GM04504 (cell line): Measurements from ENCODE around the gene NUMB.

Experiments used
- DNase-seq: peaks from one replicate; pipeline ENCODE4 v3.0.0-alpha.2; 2012; ENCODE audit warnings: low read depth

NUMB gene

GRCh38 chr14:73289729-73290128 is 168.6 kb downstream of the NUMB start:
- no peak for DNase-seq

- DNase-seq = no peak
These were observed 169.0 kb downstream of the NUMB start for GRCh38 chr14:73289308-73289707.

- DNase-seq = no peak
These were observed 171.3 kb downstream of the NUMB start for GRCh38 chr14:73287071-73287470.

- DNase-seq = no peak
These were observed 171.7 kb downstream of the NUMB start for GRCh38 chr14:73286598-73286997.

GRCh38 chr14:73285979-73286378 is 172.4 kb downstream of the NUMB start:
- no peak for DNase-seq

GRCh38 chr14:73283608-73284379 is 174.6 kb downstream of the NUMB start:
- no peak for DNase-seq

GRCh38 chr14:73280903-73281302 is 177.4 kb downstream of the NUMB start:
- DNase-seq = no peak

- no peak for DNase-seq
These were observed 181.0 kb downstream of the NUMB start for GRCh38 chr14:73277376-73277775.

- DNase-seq = no peak
These were observed 181.5 kb downstream of the NUMB start for GRCh38 chr14:73276836-73277235.

- no peak for DNase-seq
These were observed 184.5 kb downstream of the NUMB start for GRCh38 chr14:73273799-73274198.

- DNase-seq = no peak
These were observed 186.0 kb downstream of the NUMB start for GRCh38 chr14:73272393-73272792.

GRCh38 chr14:73269729-73270531 is 188.4 kb downstream of the NUMB start:
- DNase-seq = no peak

- no peak for DNase-seq
These were observed 190.9 kb downstream of the NUMB start for GRCh38 chr14:73267474-73267873.

- no peak for DNase-seq
These were observed 192.0 kb downstream of the NUMB start for GRCh38 chr14:73266317-73266716.

GRCh38 chr14:73265721-73266046 is 192.7 kb downstream of the NUMB start:
- no peak for DNase-seq

GRCh38 chr14:73264885-73265720 is 193.2 kb downstream of the NUMB start:
- no peak for DNase-seq

- DNase-seq = no peak
These were observed 194.1 kb downstream of the NUMB start for GRCh38 chr14:73264080-73264884.

GRCh38 chr14:73263606-73264005 is 194.7 kb downstream of the NUMB start:
- DNase-seq = no peak

GRCh38 chr14:73262427-73263183 is 195.7 kb downstream of the NUMB start:
- DNase-seq = no peak

- no peak for DNase-seq
These were observed 196.6 kb downstream of the NUMB start for GRCh38 chr14:73261520-73262426.
